ENCODE data around the gene VPS25.
"Not testable (repeated sequence)": the region's sequence is repeated elsewhere in the genome, so short reads cannot be mapped to it uniquely, and the experiment has no call there.

Gene VPS25
- long read RNA-seq, donor 1, transcript VPS25-201 (6 exons, 1,101 nt), result major isoform, 68 of 70 reads
- long read RNA-seq, donor 1, partial matches to known transcripts, result 0 of 70 reads
- long read RNA-seq, donor 1, other reads (novel, unspliced or antisense), result 0 of 70 reads
- long read RNA-seq, donor 2, transcript VPS25-201 (6 exons, 1,101 nt), result major isoform, 38 of 39 reads
- long read RNA-seq, donor 2, partial matches to known transcripts, result 0 of 39 reads
- long read RNA-seq, donor 2, other reads (novel, unspliced or antisense), result 0 of 39 reads
- long read RNA-seq, donor 3, transcript VPS25-201 (6 exons, 1,101 nt), result major isoform, 30 of 32 reads
- long read RNA-seq, donor 3, partial matches to known transcripts, result 0 of 32 reads
- long read RNA-seq, donor 3, other reads (novel, unspliced or antisense), result 0 of 32 reads
- long read RNA-seq, donor 4, transcript VPS25-201 (6 exons, 1,101 nt), result major isoform, 47 of 48 reads
- long read RNA-seq, donor 4, partial matches to known transcripts, result 0 of 48 reads
- long read RNA-seq, donor 4, other reads (novel, unspliced or antisense), result 0 of 48 reads
- long read RNA-seq, donor 5, transcript VPS25-201 (6 exons, 1,101 nt), result major isoform, 42 of 45 reads
- long read RNA-seq, donor 5, partial matches to known transcripts, result 0 of 45 reads
- long read RNA-seq, donor 5, other reads (novel, unspliced or antisense), result 0 of 45 reads
- long read RNA-seq, donor 6, transcript VPS25-201 (6 exons, 1,101 nt), result major isoform, 50 of 58 reads
- long read RNA-seq, donor 6, partial matches to known transcripts, result 0 of 58 reads
- long read RNA-seq, donor 6, other reads (novel, unspliced or antisense), result 5 of 58 reads
- long read RNA-seq, donor 7, result 0 reads
- long read RNA-seq, donor 8, transcript VPS25-201 (6 exons, 1,101 nt), result major isoform, 52 of 78 reads
- long read RNA-seq, donor 8, partial matches to known transcripts, result 22 of 78 reads
- long read RNA-seq, donor 8, other reads (novel, unspliced or antisense), result 0 of 78 reads

GRCh38 chr17:42773290-42774035 is at the start of gene VPS25:
VPS25 (plus strand) TSS chr17:42773449; CDS start chr17:42773476, 27 bp downstream.
- peak; percentile 82 for DNase-seq

- DNase-seq, result no peak
These were observed 49.6 kb upstream of the VPS25 start for GRCh38 chr17:42723636-42724035.

GRCh38 chr17:42725143-42725542 is 48.1 kb upstream of the VPS25 start:
- DNase-seq, result no peak

- DNase-seq, result no peak
These were observed 32.5 kb upstream of the VPS25 start for GRCh38 chr17:42740699-42741098.

GRCh38 chr17:42742916-42743315 is 30.3 kb upstream of the VPS25 start:
- not testable (repeated sequence) for DNase-seq

GRCh38 chr17:42743595-42744282 is 29.5 kb upstream of the VPS25 start:
- DNase-seq, result no peak

GRCh38 chr17:42744283-42744805 is 28.9 kb upstream of the VPS25 start:
- peak; percentile 78 for DNase-seq

- DNase-seq, result peak; percentile 95
These were observed 28.2 kb upstream of the VPS25 start, which contains the start of gene EZH1 for GRCh38 chr17:42744806-42745617. EZH1 (minus strand) TSS chr17:42745040; CDS start chr17:42728941, 16,099 bp downstream.

GRCh38 chr17:42748202-42748907 is 24.9 kb upstream of the VPS25 start:
- DNase-seq, result no peak

- no peak for DNase-seq
These were observed 24.1 kb upstream of the VPS25 start for GRCh38 chr17:42748908-42749798.

GRCh38 chr17:42750739-42751344 is 22.4 kb upstream of the VPS25 start:
- no peak for DNase-seq

GRCh38 chr17:42751628-42752027 is 21.6 kb upstream of the VPS25 start:
- no peak for DNase-seq

- DNase-seq, result no peak
These were observed 18.5 kb upstream of the VPS25 start for GRCh38 chr17:42754782-42755181.

- no peak for DNase-seq
These were observed 13.1 kb upstream of the VPS25 start for GRCh38 chr17:42759982-42760651.

GRCh38 chr17:42760652-42761581 is 12.3 kb upstream of the VPS25 start, which contains the start of gene RAMP2:
RAMP2 (plus strand) TSS chr17:42761227; CDS start chr17:42761262, 35 bp downstream.
- peak; percentile 79 for DNase-seq

- DNase-seq, result no peak
These were observed 11.6 kb upstream of the VPS25 start for GRCh38 chr17:42761638-42762037.
